NCI-H1436 treated with DMSO at 0.1 percent for 48 hours (cell line): Measurements from ENCODE around the gene POLDIP2.
"Not testable (repeated sequence)": the region's sequence is repeated elsewhere in the genome, so short reads cannot be mapped to it uniquely, and the experiment has no call there.

Experiments
- DNase-seq: peaks from one replicate; lab custom pipeline; 2025; lab: John Stamatoyannopoulos, UW

POLDIP2 gene

GRCh38 chr17:28365487-28365886, 8.2 kb upstream of the POLDIP2 start:
- DNase-seq = no peak

GRCh38 chr17:28364665-28365363, 7.5 kb upstream of the POLDIP2 start, which contains the start of gene SEBOX:
TSS of gene SEBOX (minus strand) at chr17:28365199. CDS start at chr17:28365151, 48 bp downstream.
- DNase-seq = no peak

DNA sequence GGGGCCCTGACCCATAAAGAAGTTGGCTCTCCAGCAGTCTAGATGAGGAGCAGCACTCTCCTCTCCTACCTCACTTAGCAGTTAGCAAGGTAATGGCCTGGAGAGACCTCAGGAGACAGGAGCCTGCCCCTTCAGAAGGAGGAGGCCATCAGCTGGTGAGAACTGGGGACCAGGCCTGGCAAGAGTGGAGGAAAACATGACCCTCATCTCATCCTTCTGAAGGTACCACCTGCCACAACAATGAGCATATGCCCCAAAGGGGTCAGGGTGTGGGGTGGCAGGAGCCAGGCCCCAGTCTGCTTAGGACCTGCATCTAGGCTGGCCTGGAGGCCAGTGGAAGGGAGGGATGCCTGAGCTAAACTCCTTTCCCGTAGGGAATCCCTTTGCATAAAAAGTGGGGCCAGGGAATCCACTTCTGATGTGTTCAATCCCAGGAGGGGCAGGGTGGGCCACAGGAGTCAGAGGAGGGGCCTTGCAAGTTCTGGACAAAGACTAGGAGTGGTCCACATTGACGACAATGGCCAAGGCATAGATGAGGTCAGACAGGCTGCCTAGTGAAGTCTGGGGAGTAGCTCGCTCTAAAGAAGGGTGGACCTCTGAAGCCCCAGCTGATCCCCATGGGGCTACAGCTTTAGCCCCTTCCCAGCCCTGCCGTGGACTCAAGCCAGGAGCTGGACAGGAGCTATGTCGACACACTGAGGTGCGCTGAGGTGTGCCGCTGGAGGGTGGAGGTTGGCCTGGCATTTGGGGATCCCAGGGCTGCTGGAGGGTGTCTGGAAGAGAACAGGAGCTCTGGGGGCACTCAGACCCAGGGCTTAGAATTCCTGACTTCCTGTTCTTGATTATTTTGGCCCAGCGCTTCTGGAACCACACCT, 6.7 kb upstream of the POLDIP2 start:
- no peak for DNase-seq

- DNase-seq = no peak
These were observed 5.9 kb upstream of the POLDIP2 start for GRCh38 chr17:28363186-28363585.

DNA sequence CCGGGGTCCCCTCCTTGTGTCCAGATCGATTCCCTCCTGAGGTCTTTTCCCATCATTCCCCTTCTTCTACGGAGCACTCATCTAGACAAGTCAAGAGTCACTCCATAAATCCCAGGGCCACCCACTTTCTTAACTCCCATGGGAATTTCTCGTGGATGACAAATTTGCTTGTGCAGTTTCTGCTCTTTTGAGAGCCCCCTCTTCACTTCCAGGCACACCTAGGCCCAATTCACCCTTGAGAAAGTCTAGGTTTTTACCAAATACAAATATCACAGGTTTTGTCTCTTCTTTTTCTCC, 522 bp upstream of the POLDIP2 start:
- DNase-seq = no peak

DNA sequence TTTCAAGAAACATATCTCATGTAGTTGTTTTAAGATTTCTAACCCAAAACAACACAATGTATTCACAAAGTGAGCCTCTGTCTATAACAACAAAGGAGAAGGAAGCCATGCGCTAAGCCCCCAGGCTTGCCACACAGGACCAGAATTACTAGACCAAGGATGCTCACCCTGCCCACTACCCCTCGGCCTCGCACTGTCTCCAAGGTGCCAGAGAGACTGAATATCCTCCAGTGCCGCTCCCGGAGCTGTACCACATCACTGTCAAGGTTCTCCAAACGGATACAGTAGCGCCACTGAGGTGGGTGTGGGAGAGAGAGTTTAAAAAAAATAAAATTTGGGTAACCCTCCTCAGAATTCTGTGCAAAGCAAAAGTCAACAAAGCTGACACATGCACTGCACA, 7.1 kb downstream of the POLDIP2 start:
- no peak for DNase-seq

DNA sequence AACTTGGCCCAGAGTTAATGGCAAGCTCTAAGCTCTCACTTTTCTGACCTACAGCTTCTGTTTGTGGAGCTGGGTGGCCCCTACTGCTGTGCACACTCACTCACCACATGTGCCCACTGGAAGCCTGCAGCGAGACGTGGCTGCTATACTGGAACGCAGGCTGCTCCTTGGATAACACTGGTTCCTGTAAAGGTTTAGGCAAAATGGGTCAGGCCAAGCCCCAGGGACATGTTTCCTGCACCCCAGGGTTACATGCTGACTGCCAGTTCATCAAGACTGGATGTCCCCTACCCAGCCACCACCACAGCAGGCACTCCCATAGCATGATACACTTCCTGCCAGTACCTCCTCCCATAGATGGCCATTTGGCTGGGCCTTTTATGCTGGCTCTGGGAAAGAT, 8.3 kb downstream of the POLDIP2 start:
- DNase-seq = no peak

DNA sequence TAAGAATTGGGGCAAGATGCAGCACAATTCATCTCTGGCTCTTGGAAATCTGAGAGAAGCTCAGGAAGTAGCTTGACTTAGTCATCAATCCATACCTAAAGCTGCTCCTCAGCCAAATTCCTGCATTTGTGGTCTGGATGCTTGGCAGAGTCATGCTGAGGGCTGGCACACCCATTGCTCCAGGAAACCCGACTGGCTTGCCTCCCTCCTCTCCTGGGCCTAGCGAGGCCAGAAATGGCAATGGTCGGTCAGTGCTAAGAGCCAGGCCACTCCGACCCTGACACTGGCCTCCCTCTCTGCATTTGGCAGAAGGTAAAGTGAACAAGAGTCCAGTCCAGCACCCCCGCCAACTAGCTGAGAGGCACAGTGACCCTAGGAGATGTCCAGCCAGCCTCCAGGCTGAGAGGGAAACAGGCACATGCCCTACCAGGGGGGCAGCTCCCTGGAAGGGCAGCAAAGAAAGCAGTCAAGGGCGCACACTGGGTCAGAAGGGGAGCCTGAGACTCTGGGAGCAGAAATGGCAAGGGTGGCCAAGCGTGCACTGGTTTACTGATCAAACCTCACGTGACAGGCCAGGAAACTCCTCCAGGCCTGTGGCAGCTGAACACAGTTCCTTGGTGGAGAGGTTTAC, 10.0 kb downstream of the POLDIP2 start:
- DNase-seq = no peak

GRCh38 chr17:28346746-28347246, 10.5 kb downstream of the POLDIP2 start:
- no peak for DNase-seq

GRCh38 chr17:28346199-28346580, 11.1 kb downstream of the POLDIP2 start:
- DNase-seq = no peak

GRCh38 chr17:28345419-28346198, 11.7 kb downstream of the POLDIP2 start:
- no peak for DNase-seq

DNA sequence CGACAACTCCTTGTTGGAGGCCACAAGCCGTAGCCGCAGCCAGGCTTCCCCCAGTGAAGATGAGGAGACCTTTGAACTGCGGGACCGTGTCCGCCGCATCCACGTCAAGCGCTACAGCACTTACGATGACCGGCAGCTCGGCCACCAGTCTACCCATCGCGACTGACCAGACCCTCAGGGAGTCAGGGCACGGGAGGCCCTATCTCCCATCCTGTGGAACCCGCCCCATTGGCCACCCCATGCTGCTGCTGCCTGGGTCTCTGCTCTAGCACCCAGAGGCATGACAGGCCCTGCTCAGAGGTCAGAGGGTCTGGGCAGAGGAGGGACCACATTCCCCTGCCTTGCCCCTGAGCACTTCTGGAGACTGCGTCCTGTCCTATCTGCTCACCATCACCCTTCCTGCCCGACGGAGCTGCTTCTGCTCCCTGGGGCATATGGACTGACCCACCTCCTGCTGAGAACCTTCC, 12.9 kb downstream of the POLDIP2 start:
- DNase-seq = no peak

- no peak for DNase-seq
These were observed 13.3 kb downstream of the POLDIP2 start for GRCh38 chr17:28344011-28344410.

- no peak for DNase-seq
These were observed 13.8 kb downstream of the POLDIP2 start for GRCh38 chr17:28343491-28343932.

DNA sequence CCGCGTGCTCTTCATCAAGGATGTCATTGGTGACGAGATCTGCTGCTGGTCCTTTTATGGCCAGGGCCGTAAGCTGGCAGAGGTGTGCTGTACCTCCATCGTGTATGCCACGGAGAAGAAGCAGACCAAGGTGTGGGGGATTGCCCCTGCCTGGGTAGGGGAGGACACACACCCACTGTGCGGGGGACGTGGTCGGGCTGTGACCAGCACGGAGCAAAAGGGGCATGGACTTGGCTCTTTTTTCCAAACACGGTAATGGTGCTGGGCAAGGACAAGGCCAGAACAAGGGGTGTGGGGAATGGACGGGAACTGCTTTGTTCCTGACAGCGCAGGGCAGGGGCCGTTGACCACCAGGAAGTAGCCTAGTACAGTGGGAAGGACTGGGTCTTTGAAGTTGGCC, 15.0 kb downstream of the POLDIP2 start:
- no peak for DNase-seq

DNA sequence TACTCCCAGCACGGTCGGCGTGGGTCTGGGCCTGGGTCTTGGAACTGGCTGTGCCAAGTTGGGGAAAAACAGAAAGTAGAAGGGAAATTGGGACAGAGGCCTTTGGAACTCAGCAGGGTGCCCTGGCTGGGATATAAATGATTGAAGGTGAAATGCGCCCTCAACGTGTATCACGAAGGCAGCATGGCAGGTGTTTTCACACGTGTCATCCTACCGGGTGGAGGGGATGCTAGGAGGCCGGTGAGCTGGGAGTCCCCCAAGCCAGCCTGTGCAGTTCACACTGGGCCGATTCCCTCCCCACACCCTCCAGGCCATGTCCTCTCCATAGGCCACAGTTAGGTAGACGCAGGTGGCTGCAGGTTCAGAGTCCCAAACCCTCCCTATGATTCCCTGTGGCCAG, 15.8 kb downstream of the POLDIP2 start:
- DNase-seq = no peak

DNA sequence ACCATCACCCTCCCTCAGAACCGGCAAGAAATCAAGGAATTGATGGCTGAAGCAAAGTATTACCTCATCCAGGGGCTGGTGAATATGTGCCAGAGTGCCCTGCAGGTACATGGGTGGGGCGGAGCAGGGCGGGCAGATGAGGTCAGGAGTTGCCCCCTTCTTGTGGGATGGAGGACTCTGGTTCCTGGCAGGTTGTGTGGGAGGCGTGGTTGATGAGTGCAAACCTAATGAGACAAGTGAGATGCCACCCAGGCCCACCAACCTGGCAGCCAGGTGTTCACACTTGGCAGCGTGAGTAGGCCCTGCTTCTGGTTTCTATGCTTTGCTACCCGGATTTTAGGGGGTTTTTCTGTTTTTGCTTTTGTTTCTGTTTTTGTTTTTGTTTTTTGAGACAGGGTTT, 17.0 kb downstream of the POLDIP2 start:
- DNase-seq = no peak

DNA sequence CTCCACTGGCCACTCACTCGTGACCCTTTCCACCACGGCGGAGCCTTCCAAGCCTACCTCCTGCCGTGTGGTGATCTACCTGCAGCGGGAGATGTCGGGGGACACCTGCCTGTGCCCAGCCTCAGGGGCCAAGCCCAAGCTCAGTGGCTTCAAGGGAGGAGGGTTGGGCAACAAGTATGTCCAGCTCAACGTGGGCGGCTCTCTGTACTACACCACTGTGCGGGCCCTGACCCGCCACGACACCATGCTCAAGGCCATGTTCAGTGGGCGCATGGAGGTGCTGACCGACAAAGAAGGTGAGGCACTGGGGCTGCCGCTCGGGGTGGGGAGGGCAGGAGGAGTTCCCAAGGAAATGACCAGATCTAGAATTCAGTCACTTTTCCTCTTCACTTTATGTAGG, 17.9 kb downstream of the POLDIP2 start:
- DNase-seq = no peak

GRCh38 chr17:28338769-28339212, 18.5 kb downstream of the POLDIP2 start:
- not testable (repeated sequence) for DNase-seq

DNA sequence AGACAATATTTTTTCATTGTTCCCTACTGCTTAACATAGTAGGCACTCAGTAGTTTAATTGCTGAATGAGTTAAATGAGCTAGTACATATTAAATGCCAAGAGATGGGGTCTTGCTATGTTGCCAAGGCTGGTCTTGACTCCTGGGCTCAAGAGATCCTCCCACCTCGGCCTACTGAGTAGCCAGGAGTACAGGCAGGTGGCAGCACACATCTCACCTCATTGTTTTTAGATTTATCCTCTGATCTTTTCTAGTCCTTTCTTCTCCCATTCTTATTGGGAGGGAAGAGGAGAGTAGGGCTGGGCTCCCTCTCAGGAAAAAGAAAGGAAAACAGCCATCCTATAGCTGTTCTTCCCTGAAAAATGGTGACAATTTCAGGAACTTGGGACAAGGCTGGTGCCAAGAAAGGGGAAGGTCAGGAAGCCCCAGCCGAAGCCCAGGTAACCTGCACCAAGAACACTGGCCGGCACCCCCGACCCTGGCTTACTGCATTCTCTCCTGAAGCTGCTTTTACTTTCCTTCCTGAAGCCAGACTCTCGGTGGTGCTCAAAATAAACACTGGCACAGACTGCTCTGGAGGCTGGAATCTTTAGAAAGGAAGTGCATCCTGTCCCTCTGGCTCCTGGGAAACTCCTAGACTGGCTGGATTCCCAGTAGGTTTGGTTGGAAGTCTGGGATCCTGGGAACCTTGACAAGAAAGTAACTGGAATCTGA, 19.1 kb downstream of the POLDIP2 start:
- DNase-seq = no peak
